Stimulated activated CD8-positive, alpha-beta memory T cell treated with anti-CD3 and anti-CD28 coated beads, Interleukin-12 subunit alpha, Interleukin-12 subunit beta, amount 100 ng/mL, for 24 hours (primary cell): ENCODE results near the gene GPHN.
"Not testable (repeated sequence)": the region's sequence is repeated elsewhere in the genome, so short reads cannot be mapped to it uniquely, and the experiment has no call there.

ENCODE experiments used
- DNase-seq: peaks from one replicate; pipeline ENCODE4 v3.0.0-alpha.2; 2020; ENCODE audit errors: extremely low read depth

The GPHN gene

DNA sequence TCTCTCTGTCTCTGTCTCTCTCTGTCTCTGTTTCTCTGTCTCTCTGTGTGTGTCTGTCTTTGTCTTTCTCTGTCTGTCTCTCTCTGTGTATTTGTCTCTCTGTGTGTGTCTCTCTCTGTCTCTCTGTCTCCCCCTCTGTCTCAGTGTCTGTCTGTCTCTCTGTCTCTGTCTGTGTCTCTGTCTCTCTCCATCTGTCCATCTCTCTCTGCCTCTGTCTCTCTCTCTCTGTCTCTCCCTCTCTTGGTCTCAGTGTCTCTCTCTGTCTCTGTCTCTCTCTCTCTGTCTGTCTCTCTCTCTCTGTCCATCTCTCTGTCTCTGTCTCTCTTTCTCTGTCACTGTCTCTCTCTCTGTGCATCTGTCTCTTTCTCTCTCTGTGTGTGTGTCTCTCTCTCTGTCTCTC lies 537.5 kb downstream of the GPHN start:
- no peak for DNase-seq

DNA sequence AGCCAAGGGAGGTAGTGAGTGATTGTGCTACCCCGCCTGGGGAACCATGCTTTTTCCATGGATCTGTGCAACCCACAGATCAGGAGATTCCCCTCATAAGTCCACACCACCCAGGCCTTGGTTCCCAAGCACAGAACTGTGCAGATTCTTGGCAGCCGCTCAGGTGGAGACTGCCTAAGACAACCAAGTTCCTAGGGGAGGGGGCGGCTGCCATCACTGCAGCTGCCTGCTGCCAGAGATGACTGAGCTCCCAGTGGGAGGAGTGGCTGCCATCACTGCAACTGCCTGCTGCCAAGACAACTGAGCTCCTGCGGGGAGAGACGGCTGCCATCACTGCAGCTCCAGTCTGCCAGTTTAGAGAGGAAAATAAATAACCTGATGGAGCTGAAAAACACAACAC lies 542.9 kb downstream of the GPHN start:
- DNase-seq: no peak

DNA sequence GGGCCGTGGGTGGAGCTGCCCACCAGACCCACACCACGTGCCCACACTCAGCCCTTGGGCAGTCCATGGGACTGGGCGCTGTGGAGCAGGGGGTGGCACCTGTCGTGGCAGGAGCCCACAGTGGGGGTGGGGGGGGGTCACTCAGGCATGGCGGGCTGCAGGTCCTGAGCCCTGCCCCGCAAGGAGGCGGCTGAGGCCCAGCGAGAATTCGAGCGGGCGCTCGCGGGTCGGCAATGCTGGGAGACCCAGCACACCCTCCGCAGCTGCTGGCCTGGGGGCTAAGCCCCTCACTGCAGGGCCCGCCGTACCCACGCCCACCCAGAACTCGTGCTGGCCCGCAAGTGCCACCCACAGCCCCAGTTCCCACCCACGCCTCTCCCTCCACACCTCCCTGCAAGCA lies 548.7 kb downstream of the GPHN start:
- DNase-seq: no peak

DNA sequence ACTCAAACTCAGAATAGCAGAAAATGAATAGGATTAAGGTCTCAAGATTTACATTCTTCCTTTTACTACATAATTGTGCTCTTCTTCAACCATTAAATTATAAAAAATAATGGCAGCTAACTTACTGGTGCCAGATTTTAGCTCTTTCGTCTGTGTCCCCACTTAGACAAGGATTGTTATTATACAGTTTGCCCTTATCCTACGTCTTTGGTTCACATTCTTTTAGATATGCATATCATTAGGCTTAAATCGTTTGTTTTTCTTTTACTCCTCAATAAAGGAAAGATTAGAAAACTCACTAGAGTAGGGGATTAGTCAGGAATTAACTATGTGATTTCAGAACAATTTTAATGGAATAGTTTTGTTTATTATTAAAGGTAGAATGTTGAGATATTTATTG lies 551.6 kb downstream of the GPHN start:
- DNase-seq: no peak

DNA sequence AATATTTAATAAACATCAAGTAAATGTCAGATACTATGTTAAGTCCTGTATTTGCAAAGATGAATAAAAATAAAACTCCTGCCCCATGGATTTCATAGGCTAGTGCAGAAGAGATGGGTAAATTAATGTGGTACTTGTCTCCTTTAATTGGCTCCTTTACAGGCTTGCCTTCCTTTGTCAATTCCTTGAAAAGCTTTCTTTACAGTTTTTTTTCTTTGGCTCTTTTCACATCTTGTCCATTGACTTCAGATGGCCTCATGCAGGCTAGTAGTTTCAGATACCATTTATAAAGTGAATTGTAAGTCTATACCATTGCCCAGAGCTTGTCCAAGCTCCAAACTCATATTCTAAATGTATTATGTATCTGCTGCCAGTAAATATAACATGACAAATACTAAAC lies 552.6 kb downstream of the GPHN start:
- no peak for DNase-seq

DNA sequence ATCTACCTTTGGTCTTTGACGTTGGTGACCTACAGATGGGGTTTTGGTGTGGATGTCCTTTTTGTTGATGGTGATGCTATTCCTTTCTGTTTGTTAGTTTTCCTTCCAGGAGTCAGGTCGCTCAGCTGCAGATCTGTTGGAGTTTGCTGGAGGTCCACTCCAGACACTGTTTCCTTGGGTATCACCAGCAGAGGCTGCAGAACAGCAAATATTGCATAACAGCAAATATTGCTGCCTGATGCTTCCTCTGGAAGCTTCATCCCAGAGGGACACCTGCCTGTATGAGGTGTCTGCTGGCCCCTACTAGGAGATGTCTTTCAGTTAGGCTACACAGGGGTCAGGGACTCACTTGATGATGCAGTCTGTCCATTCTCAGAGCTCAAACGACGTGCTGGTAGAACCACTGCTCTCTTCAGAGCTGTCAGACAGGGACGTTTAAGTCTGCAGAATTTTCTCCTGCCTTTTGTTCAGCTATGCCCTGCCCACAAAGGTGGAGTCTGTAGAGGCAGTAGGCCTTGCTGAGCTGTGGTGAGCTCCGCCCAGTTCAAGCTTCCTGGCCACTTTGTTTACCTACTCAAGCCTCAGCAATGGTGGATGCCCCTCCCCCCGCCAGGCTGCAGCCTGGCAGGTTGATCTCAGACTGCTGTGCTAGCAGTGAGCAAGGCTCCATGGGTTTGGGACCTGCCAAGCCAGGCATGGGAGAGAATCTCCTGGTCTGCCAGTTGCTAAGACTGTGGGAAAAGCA lies 559.3 kb downstream of the GPHN start:
- not testable (repeated sequence) for DNase-seq

DNA sequence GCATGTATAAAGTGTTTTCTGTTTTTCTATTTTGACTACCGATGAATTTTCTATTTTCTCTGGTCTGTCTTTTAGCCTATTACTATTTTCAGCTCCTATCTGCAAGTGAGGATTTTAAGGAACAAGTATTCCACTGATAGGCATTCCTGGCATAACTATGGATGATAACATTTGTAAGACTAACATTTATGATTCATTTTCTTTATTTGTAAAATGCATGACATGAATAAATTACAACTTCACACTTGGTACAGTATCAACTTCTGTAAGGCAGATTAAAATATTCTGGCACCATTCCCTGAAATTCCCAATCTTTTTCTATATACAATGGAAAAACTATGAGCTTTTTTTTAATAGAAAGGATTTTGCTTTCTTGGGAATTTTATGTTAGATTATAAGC lies 560.3 kb downstream of the GPHN start:
- no peak for DNase-seq

DNA sequence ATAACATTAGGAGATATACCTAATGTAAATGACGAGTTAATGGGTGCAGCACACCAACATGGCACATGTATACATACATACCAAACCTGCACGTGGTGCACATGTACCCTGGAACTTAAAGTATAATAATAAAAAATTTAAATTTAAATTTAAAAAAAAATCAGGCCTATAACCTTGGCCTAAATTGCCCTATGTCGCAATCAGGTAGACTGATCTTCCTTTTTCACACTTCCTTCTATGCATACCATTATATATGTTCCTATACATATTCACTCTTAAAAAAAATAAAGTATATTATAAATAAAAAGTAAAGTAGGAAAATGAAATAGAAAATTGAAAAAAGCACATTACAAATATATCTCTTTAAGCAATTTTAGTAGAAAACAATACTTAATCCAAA lies 563.6 kb downstream of the GPHN start:
- DNase-seq: no peak

DNA sequence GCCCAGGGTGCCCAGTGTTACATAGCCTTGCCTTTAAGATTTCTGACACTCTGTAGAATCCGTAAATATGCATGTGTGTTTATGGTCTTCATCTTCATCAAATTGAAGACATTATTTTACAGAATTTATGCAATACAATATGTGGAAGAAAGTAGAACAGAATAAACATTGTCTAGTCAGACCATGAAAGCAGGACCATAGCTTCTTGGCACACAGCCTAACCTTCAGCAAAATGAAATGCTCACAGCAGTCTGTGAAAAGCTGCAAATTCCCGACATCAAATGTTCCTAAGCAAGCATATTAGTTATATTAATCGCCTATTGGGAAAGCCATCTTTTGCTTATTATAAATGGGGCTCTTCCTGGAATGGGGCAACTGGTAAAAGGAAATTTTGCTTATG lies 570.0 kb downstream of the GPHN start:
- no peak for DNase-seq

DNA sequence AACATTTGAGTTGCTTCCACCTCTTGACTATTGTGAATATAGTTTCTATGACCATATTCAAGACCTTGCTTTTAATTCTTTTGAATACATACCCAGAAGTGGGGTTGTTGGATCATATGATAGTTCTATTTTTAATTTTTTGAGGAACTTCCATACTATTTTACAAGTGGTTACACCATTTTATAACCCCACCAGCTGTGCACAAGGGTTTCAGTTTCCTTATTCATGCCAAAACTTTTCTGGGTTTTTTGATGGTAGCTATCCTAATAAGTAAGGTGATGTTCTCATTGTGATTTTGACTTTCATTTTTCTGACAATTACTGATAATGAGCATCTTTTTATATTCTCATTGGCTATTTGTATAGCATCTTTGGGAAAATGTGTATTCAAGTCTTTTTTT lies 571.9 kb downstream of the GPHN start:
- no peak for DNase-seq

DNA sequence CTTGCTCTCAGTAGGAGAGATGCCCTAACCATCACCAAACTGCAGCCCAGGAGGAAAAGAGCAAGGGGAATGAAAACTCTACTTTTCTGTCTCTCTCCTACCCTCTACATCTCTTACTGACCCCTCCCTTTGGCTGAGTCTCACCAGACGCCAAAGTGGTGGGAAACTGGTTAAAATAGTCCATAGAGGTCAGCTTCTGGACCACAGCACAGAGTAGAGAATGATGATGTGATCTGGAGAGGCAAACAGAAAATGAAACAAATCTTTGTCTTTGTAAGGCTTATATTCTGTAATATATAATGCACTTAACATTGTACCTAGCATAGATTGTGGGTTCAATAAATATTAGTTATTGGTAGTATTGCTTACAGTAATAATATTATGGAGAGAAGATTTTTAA lies 600.3 kb downstream of the GPHN start:
- no peak for DNase-seq

DNA sequence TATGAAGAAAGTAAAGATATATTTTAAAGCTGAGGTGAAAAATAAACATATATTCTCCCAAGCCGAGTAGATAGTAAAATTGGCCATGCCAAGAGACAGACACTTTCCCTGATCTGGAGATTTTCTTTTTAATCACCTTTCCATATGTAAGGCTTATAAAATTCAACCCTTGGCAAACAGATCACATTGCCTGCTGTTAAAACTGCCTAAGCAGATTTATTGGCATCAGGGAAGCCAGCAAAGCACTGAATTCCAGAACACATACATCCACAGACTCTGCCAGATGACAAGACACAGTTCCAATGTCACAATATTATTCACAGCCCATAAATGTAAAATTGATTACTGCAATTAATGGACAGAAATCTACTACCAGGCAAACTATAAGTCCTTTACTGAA lies 603.1 kb downstream of the GPHN start:
- no peak for DNase-seq

DNA sequence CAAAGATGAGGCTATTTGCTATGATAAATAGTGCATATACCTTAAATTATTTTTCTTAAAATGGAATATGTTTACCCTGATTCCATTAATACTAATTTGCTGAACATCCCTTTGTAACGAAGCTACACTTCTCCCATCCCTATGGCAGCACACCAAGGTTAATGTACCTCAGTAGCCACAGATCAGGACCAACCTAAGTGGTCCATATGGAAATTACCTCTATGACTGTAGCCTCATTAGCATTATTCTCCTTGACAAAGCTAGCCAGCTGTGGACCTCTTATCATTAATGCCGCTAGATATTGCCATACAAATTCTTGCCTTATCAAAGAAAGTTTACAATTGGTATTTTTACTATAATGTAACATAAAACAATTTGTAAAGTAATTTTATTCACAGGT lies 604.4 kb downstream of the GPHN start:
- DNase-seq: no peak

DNA sequence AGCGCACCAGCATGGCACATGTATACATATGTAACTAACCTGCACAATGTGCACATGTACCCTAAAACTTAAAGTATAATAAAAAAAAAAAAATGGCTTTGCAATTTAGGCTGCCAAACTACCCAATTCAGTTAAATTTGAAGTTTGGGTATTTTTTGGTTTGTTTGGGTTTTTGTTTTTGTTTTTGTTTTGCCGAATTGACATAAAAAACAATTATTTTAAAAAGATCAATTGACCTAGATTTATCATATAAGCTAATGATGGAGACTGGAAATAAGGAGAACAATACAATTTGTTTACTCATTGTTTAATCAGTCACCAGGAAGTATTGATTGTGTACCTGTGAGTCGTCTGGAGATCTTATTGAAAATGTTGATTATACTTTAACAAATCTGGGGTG lies 619.2 kb downstream of the GPHN start:
- no peak for DNase-seq

DNA sequence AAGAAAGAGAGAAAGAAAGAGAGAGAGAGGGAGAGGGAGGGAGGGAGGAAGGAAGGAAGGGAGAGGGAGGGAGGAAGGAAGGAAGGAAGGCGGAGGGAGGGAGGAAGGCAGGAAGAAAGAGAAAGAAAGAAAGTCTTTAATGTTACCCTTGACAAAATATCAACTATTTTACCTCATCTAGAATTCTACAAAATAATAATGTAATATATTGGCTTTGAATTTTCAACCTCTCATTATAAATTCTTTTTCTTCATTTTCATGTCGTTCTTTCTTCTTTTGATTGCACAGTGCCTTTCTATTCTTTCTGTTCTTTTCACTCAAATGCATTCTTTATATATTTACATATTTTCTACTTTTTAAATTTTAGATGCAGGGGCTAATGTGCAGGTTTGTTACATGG lies 621.8 kb downstream of the GPHN start:
- DNase-seq: no peak

DNA sequence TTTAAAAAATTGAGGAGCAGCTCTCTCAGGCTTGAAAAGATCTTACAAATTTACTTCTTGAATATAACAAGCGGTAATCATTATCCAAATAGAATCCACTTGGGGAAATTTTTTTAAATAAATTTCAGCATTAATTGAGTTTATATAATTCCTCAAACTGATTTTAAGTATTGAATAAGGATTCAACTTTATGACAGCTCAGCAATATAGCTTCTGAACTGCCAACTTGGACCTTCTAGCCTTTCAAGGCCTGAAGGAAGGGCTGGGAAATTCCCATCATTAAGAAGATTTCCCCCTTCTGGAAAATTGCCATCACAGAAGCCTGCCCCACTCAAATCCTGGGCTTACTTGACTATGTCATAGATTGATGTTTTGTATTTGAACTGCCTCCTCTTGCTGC lies 623.7 kb downstream of the GPHN start:
- DNase-seq: no peak

DNA sequence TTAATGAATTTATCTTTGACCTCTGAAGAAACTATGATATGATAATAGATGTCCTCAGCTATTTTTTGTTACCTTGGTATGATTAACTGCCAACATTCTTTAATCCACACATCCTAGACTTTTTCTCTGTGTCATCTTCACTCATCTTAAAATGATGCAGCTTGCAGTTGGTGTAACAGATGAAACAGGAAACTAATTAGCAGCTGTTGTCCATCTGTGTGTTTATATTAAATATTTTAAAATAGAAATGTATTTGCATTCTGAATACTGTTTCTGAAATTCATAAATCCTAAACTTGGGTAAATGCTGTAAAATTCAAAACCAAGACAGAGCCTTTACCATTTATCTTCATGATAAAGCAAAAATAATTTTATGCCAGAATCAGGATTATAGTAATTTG lies 625.2 kb downstream of the GPHN start:
- DNase-seq: no peak

DNA sequence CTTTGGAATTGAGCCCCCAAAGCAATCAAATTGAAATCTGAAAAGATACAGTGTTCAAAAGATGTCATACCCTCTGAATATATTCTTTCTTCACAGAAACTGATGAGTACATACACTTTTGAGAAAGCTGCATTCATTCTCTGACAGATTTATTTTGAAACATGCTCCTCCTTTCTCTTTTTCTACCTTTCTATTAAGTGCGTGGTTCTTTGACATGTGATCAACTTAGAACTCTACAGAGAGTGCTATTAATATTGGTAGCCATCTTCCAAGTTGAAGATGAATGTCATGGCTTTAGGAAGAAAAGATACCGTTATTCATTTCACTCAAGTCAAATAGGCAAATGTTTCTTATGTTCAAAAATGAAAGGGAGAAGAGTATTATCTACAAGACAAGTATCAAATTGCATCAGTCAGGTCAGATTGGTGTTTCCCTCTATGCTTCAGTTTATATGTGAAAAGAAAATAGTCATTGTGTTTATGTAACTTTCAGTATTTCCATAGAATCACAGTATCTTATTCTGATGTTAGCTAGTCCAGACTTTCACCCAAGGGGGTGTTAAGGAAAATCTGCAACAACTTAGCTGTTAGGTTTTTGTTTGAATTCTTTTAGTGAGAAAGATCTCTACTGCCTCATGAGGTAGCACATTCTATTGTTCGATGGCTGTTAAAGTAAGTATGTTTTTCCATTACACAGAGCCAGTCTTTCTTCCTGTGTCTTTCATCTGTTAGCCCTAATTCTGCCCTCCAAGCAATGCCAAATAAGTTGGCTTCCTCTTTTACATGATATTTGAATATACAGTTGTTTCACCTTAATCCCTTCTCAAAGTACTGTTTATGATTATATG lies 625.9 kb downstream of the GPHN start:
- DNase-seq: no peak

DNA sequence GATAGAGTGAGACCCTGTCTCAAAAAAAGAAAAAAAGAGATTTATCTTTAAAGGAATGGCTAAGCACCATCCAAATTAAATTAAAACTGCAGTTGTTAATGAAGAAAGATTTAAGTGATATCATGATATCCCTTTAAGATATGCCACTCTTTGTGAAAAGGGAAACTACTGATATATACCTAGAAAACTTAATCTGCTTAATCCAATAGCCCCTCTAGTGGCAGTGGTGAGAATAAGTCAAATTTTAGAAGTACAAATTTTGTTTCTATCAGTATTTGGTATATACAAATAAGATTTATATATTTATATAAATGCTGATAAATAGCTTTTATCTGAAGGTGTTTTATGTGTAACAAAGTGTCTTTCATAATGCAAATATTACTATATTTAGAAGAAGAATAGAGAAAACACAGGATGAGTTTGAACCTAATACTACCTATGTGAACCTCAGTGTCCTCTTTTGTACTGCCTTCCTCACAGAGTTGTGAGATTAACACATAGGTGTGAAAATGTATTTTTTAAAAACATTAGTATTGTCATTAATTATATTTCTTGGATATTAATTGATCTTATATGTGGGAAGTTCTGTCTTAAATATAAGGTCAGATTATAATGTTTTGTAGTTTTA lies 629.9 kb downstream of the GPHN start:
- no peak for DNase-seq

DNA sequence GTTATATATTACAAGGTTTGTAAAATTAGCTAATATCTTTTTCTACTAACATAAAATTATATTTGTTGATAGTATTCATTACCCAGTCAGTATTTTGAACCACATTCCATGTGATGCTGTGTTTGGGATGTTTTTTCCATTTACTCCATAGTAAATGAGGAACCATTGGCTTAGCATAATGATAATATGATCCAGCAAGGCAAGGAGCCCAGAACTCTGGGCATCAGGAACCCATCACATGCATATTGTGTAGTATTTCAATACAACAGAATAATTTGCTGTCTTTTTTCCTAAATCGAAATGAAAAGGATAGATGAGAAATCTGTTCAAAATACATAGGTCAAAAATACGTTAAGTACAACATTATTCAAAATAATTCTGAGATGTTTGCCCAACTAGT lies 632.6 kb downstream of the GPHN start:
- no peak for DNase-seq

DNA sequence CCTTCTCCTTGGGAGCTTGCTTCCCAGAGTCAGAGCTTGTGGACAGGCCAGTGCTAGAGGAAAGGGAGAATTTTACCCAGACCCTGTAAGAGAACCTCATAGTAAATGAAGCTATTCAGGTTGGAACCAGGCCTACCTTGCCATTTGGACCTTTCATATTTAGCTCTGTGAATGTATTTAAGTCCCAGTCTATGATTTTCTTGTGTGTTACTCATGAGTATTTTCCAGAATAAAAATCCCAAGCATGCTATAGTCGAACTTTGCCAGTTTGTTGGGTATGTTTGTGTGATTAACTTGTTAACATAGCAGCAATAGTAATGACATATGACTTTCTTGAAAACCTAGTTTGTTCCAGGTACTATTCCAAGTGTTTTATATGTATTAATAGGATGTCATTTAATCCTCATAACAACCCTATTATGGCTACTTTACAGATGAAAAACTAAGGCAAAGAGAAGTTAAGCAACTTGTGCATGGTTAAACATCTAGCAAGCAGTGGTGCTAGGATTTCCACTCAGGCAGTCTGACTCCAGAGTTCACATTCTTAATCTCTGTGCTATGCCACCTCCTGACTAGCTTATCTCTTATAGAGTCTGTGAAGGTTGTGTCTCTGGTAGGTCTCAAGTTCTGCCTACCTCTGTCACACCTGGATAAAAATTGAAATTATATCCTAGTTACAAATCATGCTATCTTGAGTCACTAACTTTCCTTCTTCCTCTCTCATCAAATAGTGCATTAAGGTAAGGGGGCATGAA lies 633.4 kb downstream of the GPHN start:
- DNase-seq: no peak

DNA sequence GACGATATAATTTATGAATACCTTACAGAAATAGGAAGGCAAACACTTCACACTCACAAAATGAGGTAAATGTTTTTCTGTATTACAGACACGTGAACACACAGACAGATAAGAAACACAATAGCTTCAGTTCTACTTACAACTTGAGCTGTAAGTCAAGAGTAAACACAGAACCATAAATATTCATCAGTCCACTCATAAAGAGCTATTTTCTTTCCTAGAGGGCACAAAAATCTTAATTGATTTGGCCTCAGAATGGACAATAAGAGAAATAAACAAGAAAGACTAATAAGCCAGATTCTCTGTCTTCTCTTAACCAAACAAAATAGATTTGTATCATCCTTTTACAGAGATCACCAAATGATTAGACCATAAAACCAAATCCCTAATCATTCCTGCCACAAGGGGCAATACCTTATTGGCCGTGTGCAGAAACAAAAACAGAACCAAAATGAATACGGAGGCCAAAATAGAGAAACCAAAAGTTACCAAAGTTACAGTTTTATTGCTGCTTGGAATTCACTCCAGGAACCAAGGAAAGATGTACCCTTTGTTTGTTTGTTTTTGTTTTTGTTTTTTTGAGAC lies 643.2 kb downstream of the GPHN start:
- DNase-seq: no peak
